Measurements from ENCODE around the gene TRMU.

DNA sequence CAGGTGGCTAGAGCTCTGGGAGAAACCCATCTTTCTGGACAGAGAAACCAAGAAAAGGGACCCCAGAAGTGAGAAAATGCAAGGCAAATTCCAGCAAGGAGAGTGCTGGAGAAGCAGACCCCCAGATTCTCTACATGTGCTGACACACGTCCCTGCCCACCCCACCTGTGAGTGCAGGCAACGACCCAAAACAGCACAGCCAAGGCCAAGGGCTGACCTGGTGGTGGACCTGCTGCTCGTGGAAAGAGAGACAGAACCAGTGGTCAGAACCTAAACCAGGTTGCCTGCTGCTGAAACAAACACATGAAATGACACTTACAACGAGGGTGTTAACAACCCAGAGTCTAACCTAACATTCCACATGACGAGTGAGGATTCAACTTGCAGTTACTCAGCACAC lies 24.6 kb downstream of the TRMU start:
- TF ChIP-seq ZFP30 (CRISPR knock-in tag; IDR thresholded peaks at IDR 0.05) (no peak), SNAI2 (CRISPR knock-in tag; IDR thresholded peaks at IDR 0.05) (no peak), OSR1 (CRISPR knock-in tag; IDR thresholded peaks at IDR 0.05) (no peak), ARNTL (CRISPR knock-in tag; IDR thresholded peaks at IDR 0.05; ENCODE audit: borderline replicate concordance, low read depth) (no peak), ZC3H10 (CRISPR knock-in tag; IDR thresholded peaks at IDR 0.05) (no peak), PPARA (CRISPR knock-in tag; IDR thresholded peaks at IDR 0.05; ENCODE audit: borderline replicate concordance) (no peak), ZNF70 (CRISPR knock-in tag; IDR thresholded peaks at IDR 0.05) (no peak), TOX (CRISPR knock-in tag; IDR thresholded peaks at IDR 0.05; ENCODE audit: borderline replicate concordance) (no peak), GLIS3 (CRISPR knock-in tag; IDR thresholded peaks at IDR 0.05) (no peak), ZNF565 (CRISPR knock-in tag; conservative IDR thresholded peaks at IDR 0.05; ENCODE audit: low read depth) (no peak), ESRRG (CRISPR knock-in tag; IDR thresholded peaks at IDR 0.05) (no peak)
- TF ChIP-seq, protein P1, sequence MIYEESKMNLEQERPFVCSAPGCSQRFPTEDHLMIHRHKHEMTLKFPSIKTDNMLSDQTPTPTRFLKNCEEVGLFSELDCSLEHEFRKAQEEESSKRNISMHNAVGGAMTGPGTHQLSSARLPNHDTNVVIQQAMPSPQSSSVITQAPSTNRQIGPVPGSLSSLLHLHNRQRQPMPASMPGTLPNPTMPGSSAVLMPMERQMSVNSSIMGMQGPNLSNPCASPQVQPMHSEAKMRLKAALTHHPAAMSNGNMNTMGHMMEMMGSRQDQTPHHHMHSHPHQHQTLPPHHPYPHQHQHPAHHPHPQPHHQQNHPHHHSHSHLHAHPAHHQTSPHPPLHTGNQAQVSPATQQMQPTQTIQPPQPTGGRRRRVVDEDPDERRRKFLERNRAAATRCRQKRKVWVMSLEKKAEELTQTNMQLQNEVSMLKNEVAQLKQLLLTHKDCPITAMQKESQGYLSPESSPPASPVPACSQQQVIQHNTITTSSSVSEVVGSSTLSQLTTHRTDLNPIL (CRISPR knock-in tag; IDR thresholded peaks at IDR 0.05; ENCODE audit: low read depth), result no peak
- TF ChIP-seq, protein P2, sequence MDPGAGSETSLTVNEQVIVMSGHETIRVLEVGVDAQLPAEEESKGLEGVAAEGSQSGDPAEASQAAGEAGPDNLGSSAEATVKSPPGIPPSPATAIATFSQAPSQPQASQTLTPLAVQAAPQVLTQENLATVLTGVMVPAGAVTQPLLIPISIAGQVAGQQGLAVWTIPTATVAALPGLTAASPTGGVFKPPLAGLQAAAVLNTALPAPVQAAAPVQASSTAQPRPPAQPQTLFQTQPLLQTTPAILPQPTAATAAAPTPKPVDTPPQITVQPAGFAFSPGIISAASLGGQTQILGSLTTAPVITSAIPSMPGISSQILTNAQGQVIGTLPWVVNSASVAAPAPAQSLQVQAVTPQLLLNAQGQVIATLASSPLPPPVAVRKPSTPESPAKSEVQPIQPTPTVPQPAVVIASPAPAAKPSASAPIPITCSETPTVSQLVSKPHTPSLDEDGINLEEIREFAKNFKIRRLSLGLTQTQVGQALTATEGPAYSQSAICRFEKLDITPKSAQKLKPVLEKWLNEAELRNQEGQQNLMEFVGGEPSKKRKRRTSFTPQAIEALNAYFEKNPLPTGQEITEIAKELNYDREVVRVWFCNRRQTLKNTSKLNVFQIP (CRISPR knock-in tag; IDR thresholded peaks at IDR 0.05; ENCODE audit: borderline replicate concordance, low read depth), result no peak
- TF ChIP-seq, protein P3, sequence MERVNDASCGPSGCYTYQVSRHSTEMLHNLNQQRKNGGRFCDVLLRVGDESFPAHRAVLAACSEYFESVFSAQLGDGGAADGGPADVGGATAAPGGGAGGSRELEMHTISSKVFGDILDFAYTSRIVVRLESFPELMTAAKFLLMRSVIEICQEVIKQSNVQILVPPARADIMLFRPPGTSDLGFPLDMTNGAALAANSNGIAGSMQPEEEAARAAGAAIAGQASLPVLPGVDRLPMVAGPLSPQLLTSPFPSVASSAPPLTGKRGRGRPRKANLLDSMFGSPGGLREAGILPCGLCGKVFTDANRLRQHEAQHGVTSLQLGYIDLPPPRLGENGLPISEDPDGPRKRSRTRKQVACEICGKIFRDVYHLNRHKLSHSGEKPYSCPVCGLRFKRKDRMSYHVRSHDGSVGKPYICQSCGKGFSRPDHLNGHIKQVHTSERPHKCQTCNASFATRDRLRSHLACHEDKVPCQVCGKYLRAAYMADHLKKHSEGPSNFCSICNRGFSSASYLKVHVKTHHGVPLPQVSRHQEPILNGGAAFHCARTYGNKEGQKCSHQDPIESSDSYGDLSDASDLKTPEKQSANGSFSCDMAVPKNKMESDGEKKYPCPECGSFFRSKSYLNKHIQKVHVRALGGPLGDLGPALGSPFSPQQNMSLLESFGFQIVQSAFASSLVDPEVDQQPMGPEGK (CRISPR knock-in tag; IDR thresholded peaks at IDR 0.05; ENCODE audit: borderline replicate concordance), result no peak
